ENCODE results near the gene DDIT4. TPM values are rescaled to one million over a fixed set of nuclear protein-coding genes. Genes with fewer than 3 reads are reported as not detected.
A peak's percentile ranks its signal among the peaks of the same experiment; 100 is the strongest.

The DDIT4 gene
- total and polyA plus RNA-seq, 9 of the 15 experiments (the other 6 are each of a cell fraction or from before 2014, with no cell fraction given): 8.2 to 675 (median 159) TPM

GRCh38 chr10:72297805-72298591, 24.3 kb downstream of the DDIT4 start (continued):
- TF ChIP-seq CREB5 (CRISPR knock-in tag; IDR thresholded peaks at IDR 0.05) (0 out of 2 replicates have a peak, but pooled peaks have one; percentile 46), TAF15 (IDR thresholded peaks at IDR 0.05; ENCODE audit: low read depth, low read length) (no peak), SLC30A9 (CRISPR knock-in tag; IDR thresholded peaks at IDR 0.05) (no peak), PHF21A (IDR thresholded peaks at IDR 0.05; ENCODE audit: borderline replicate concordance, low read depth) (no peak)

DNA sequence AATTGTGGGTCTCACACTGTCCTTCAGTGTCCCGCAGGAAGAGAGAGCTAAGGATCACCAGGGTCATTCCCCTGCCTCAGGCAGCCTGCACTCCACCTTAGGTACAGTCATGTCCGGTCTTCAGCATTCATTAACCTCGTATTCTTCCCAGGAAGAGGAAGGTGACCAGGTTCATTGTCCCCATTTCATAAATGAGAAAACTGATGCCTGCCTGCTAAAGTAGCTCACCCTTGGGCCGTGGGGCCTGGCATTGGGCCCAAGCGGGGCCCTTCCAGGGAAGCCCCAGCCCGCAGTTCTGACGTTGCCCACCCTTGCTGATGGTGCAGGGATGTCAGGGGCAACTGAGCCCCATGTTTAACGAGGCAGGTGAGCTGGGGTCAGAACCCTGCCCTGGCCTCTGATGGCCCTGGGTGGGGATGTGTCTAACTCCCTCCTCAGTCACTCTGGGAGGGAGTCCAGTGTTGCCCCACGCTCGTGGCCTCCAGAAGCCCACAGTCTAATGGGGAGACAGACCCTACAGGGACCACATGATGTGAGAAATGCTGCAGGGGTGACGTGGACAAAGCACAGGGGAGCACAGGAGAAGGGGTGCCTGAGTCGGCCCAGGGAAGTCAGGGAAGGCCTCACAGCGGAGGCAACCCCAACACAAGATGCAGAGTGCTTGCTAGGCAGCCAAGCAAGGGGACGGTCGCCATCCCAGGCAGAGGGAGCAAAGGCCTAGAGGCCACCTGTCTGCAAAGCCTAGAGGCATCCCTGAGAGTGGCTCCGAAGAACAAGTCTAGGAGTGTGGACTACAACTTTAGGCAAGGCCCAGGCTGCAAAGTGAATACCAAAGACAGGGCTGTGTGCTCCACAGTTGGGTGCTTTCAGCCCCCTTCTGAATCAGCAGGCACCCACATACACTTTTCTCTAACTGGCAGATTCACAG, 25.1 kb downstream of the DDIT4 start:
- H2AFZ ChIP-seq (ENCODE audit: low read depth, low read length): peak overlapping the region; percentile 88
- ATAC-seq (no peak), FAIRE-seq (no peak), DNase-seq (ENCODE audit: extremely low read depth in 1 of 4, low spot score in 3 of 4) (no peak)
- POLR2A ChIA-PET: interaction anchor here (0.6 to 4.3 kb wide), 7 partner anchors 9 to 1642 kb away, joined by 3 to 68 read pairs (median 7); partner anchors contain the start of gene DDIT4
- peaks cover 34 to 38% of the 10 kb centered on the region in 2 experiments for H3K4me1 ChIP-seq (replicated peaks in 1 of 2; ENCODE audit: control insufficient read depth in 2 of 2, insufficient read depth in 2 of 2, low read length in 2 of 2)
- H3K4me3 ChIP-seq: no peak overlapping the region
- H3K9me1 ChIP-seq (ENCODE audit: control insufficient read depth, insufficient read depth, low read length): peaks cover 4% of the 10 kb centered on the region
- in situ Hi-C loops (cut with MboI): no loop called here
- H3K9ac ChIP-seq (ENCODE audit: insufficient read depth in 1 of 2, low read depth in 2 of 2, low read length in 2 of 2): peak overlapping the region; percentile 71 to 98
- H3K79me2 ChIP-seq (ENCODE audit: control insufficient read depth, insufficient read depth, low read length): peaks cover 7% of the 10 kb centered on the region
- H3K36me3 ChIP-seq (ENCODE audit: control insufficient read depth, insufficient read depth, low read length): no peaks in the 10 kb centered on the region
- CTCF ChIA-PET (ENCODE audit: low intra/inter-chr PET ratio): no interaction called here
- no peaks in the 10 kb centered on the region; a peak in 1 of 5 replicates for H3K27me3 ChIP-seq (ENCODE audit: control insufficient read depth in 2 of 2, insufficient read depth in 2 of 2, low read length in 2 of 2)
- no peaks in the 10 kb centered on the region for H4K20me1 ChIP-seq (replicated peaks; ENCODE audit: control insufficient read depth, insufficient read depth, low read length)
- no TSS peak for BruUV-seq (replicated peaks)
- peak overlapping the region; percentile 94 for H3K27ac ChIP-seq (ENCODE audit: extremely low read depth, low read depth, low read length)
- peak overlapping the region; percentile 96 for H3K4me2 ChIP-seq (ENCODE audit: insufficient read depth, low read length)
- 73% methylated on average over 16 of the region's 16 CpGs for WGBS (ENCODE audit: insufficient coverage, low coverage, missing lambda C conversion rate)
- no peaks in the 10 kb centered on the region for H3K9me3 ChIP-seq (replicated peaks; ENCODE audit: control insufficient read depth, insufficient read depth, low read depth, low read length)
- intact Hi-C loops (cut with micrococcal nuclease): no loop called here
- TF ChIP-seq PBX2 (CRISPR knock-in tag; IDR thresholded peaks at IDR 0.05; ENCODE audit: low read depth) (no peak), PBX2 (tag; conservative IDR thresholded peaks at IDR 0.05; ENCODE audit: low read depth) (no peak), MED1 (CRISPR knock-in tag; IDR thresholded peaks at IDR 0.05; ENCODE audit: borderline replicate concordance) (0 out of 2 replicates have a peak, but pooled peaks have one; percentile 64), TSHZ1 (CRISPR knock-in tag; IDR thresholded peaks at IDR 0.05) (0 out of 2 replicates have a peak, but pooled peaks have one; percentile 1), HMGN3 (IDR thresholded peaks at IDR 0.05; ENCODE audit: borderline replicate concordance, extremely low read depth, insufficient read length, low read depth, low read length) (no peak)
